H9 (cell line): Measurements from ENCODE around the gene GABRB2. TPM values are rescaled to one million over a fixed set of nuclear protein-coding genes. Genes with fewer than 3 reads are reported as not detected.

Source experiments
- DNase-seq: peaks from one replicate; pipeline ENCODE4 v3.0.0-alpha.2; 2017
- H2AFZ ChIP-seq: one replicate; pipeline ENCODE4 v1.6.1; 2013; ENCODE audit warnings: mild to moderate bottlenecking, low read length, control low read depth, moderate library complexity
- H2AK5ac ChIP-seq: 2 replicates; pipeline ENCODE4 v1.6.1; 2013; ENCODE audit warnings: low read length, control low read depth, mixed read lengths; ENCODE audit not compliant: insufficient read length
- H2BK120ac ChIP-seq: one replicate; pipeline ENCODE4 v1.6.1; 2013; ENCODE audit warnings: low read depth, mild to moderate bottlenecking, low read length, control low read depth, inconsistent platforms; ENCODE audit not compliant: poor library complexity, severe bottlenecking
- H2BK12ac ChIP-seq: 2 replicates; pipeline ENCODE4 v1.6.1; 2013; ENCODE audit warnings: low read length, control low read depth, mixed read lengths, low read depth; ENCODE audit not compliant: insufficient read length
- H2BK15ac ChIP-seq: 2 replicates; pipeline ENCODE4 v1.6.1; 2013; ENCODE audit warnings: low read depth, low read length, control low read depth
- H2BK20ac ChIP-seq: one replicate; pipeline ENCODE4 v1.6.1; 2013; ENCODE audit warnings: low read depth, mild to moderate bottlenecking, low read length, control low read depth, inconsistent platforms; ENCODE audit not compliant: poor library complexity, severe bottlenecking
- H2BK5ac ChIP-seq: 2 replicates; pipeline ENCODE4 v1.6.1; 2013; ENCODE audit warnings: low read length, control low read depth, mixed read lengths; ENCODE audit not compliant: insufficient read length
- H3K14ac ChIP-seq: 2 replicates; pipeline ENCODE4 v1.6.1; 2013; ENCODE audit warnings: low read length, control low read depth; ENCODE audit not compliant: insufficient read depth
- H3K18ac ChIP-seq: 2 replicates; pipeline ENCODE4 v1.6.1; 2013; ENCODE audit warnings: low read depth, mild to moderate bottlenecking, mixed read lengths, low read length, control low read depth; ENCODE audit not compliant: insufficient read length
- H3K23ac ChIP-seq: 2 replicates; pipeline ENCODE4 v1.6.1; 2013; ENCODE audit warnings: low read length, control low read depth, mixed read lengths, low read depth; ENCODE audit not compliant: insufficient read length
- H3K23me2 ChIP-seq: 2 replicates; pipeline ENCODE4 v1.6.1; 2013; ENCODE audit warnings: low read depth, mild to moderate bottlenecking, mixed read lengths, low read length, control low read depth; ENCODE audit not compliant: insufficient read length, poor library complexity, severe bottlenecking
- H3K27ac ChIP-seq: 2 replicates; pipeline ENCODE4 v1.5.1; 2013; ENCODE audit warnings: low read length, control low read depth, mixed read lengths, low read depth; ENCODE audit not compliant: insufficient read length
- H3K27me3 ChIP-seq: 2 replicates; pipeline ENCODE4 v1.6.1; 2013; ENCODE audit warnings: low read length, control low read depth, inconsistent platforms; ENCODE audit not compliant: insufficient read depth
- H3K4ac ChIP-seq: 2 replicates; pipeline ENCODE4 v1.6.1; 2013; ENCODE audit warnings: low read depth, mild to moderate bottlenecking, control low read depth, inconsistent platforms, low read length, moderate library complexity
- H3K4me1 ChIP-seq: 2 replicates; pipeline ENCODE4 v1.6.1; 2013; ENCODE audit warnings: low read length, control low read depth, inconsistent platforms; ENCODE audit not compliant: insufficient read depth
- H3K4me2 ChIP-seq: 2 replicates; pipeline ENCODE4 v1.6.1; 2013; ENCODE audit warnings: low read length, control low read depth, mixed read lengths; ENCODE audit not compliant: insufficient read length, insufficient read depth
- H3K56ac ChIP-seq: 2 replicates; pipeline ENCODE4 v1.6.1; 2013; ENCODE audit warnings: low read depth, mild to moderate bottlenecking, mixed read lengths, low read length, control low read depth; ENCODE audit not compliant: insufficient read length
- H3K79me1 ChIP-seq: 2 replicates; pipeline ENCODE4 v1.6.1; 2013; ENCODE audit warnings: low read depth, mild to moderate bottlenecking, moderate library complexity, low read length, control low read depth, inconsistent platforms; ENCODE audit not compliant: insufficient read depth, poor library complexity, severe bottlenecking
- H3K79me2 ChIP-seq: 2 replicates; pipeline ENCODE4 v1.6.1; 2013; ENCODE audit warnings: low read length, control low read depth, inconsistent platforms; ENCODE audit not compliant: insufficient read depth
- H3K9ac ChIP-seq: 2 replicates; pipeline ENCODE4 v1.6.1; 2013; ENCODE audit warnings: low read length, control low read depth, mixed read lengths; ENCODE audit not compliant: insufficient read length; ENCODE audit errors: extremely low read depth
- H3K9me3 ChIP-seq: one replicate; pipeline ENCODE4 v1.6.1; 2013; ENCODE audit warnings: low read depth, low read length, inconsistent platforms; ENCODE audit not compliant: control insufficient read depth
- H3T11ph ChIP-seq: one replicate; pipeline ENCODE4 v1.6.1; 2013; ENCODE audit warnings: mild to moderate bottlenecking, low read length, control low read depth, inconsistent platforms
- H4K20me1 ChIP-seq: one replicate; pipeline ENCODE4 v1.6.1; 2013; ENCODE audit not compliant: control insufficient read depth, insufficient read length, insufficient read depth
- H4K5ac ChIP-seq: 2 replicates; pipeline ENCODE4 v1.6.1; 2013; ENCODE audit warnings: low read depth, mild to moderate bottlenecking, mixed read lengths, low read length, control low read depth; ENCODE audit not compliant: insufficient read length
- H4K8ac ChIP-seq: replicated peaks from 2 replicates; pipeline ENCODE4 v1.6.1; 2013; ENCODE audit warnings: low read length, control low read depth, mixed read lengths, low read depth; ENCODE audit not compliant: insufficient read length
- H4K91ac ChIP-seq: 2 replicates; pipeline ENCODE4 v1.6.1; 2013; ENCODE audit warnings: low read depth, mild to moderate bottlenecking, moderate library complexity, mixed read lengths, low read length, control low read depth; ENCODE audit not compliant: insufficient read length
- H3K27ac Mint-ChIP-seq, 3 experiments: 2 replicates in 2 of 3; 3 replicates in 1 of 3; pipeline ENCODE4 v1.8.0; 2020 to 2021; ENCODE audit warnings: mixed read lengths in 3 of 3, mild to moderate bottlenecking in 1 of 3, moderate library complexity in 1 of 3
- H3K27me3 Mint-ChIP-seq: 2 replicates; pipeline ENCODE4 v1.8.0; 2021; ENCODE audit warnings: low read depth, mild to moderate bottlenecking, moderate library complexity, mixed read lengths
- H3K36me3 Mint-ChIP-seq, 3 experiments: 2 replicates in 2 of 3; 3 replicates in 1 of 3; pipeline ENCODE4 v1.8.0; 2020 to 2021; ENCODE audit warnings: low read depth in 3 of 3, mixed read lengths in 3 of 3; ENCODE audit not compliant: insufficient read depth in 1 of 3
- H3K4me1 Mint-ChIP-seq, 2 experiments: 2 replicates each; pipeline ENCODE4 v1.8.0; 2020; ENCODE audit warnings: mixed read lengths in 2 of 2
- H3K4me3 Mint-ChIP-seq, 2 experiments: 2 replicates in 1 of 2; 3 replicates in 1 of 2; pipeline ENCODE4 v1.8.0; 2020 to 2021; ENCODE audit warnings: mild to moderate bottlenecking in 2 of 2, mixed read lengths in 2 of 2, moderate library complexity in 1 of 2
- H3K9me3 Mint-ChIP-seq, 2 experiments: 2 replicates in 1 of 2; 3 replicates in 1 of 2; pipeline ENCODE4 v1.8.0; 2020; ENCODE audit warnings: mild to moderate bottlenecking in 2 of 2, mixed read lengths in 2 of 2, moderate library complexity in 1 of 2
- CTCF ChIP-seq: fragments of 200-600 bp; sonication (generic); conservative IDR thresholded peaks from 3 replicates; pipeline ENCODE4 v1.8.0; 2021; ENCODE audit warnings: antibody characterized with exemption, mild to moderate bottlenecking
- WGBS: extraction: QIAGEN DNeasy Blood & Tissue Kit; methylation state at CpG from one replicate; pipeline ENCODE4 v1.1.7; 2013; ENCODE audit warnings: missing lambda C conversion rate, low lambda C conversion rate, mixed read lengths; ENCODE audit not compliant: insufficient read length; ENCODE audit errors: extremely low coverage; 5-methylcytosine and 5-hydroxymethylcytosine counted together
- total RNA-seq: library from RNA; stranded (reverse); gene quantifications from 2 replicates; pipeline ENCODE4 v1.2.1, GENCODE V29; 2021

GABRB2 gene
- total RNA-seq, 1 experiment from 2014 or later, result 0.20 TPM

- Mint-ChIP-seq H3K27me3 (no peaks in the 10 kb centered on the region), H3K36me3 (no peaks in the 10 kb centered on the region; a peak in 1 of 7 replicates), H3K9me3 (no peaks in the 10 kb centered on the region), H3K4me1 (peaks cover 9 to 18% of the 10 kb centered on the region in 2 experiments), H3K4me3 (no peak overlapping the region), H3K27ac (peak overlapping the region in 1 of 3 experiments; percentile 38; a peak in 3 of 7 replicates)
- H2BK5ac ChIP-seq, result no peak overlapping the region
- no peak overlapping the region for H3K4ac ChIP-seq
- no peak; the same call in 2 of the 3 replicates for TF ChIP-seq CTCF
- no peak overlapping the region for H2AK5ac ChIP-seq
- H3K9ac ChIP-seq, result no peak overlapping the region
- H2AFZ ChIP-seq, result no peak overlapping the region
- no peak overlapping the region for H2BK120ac ChIP-seq
- no peak overlapping the region for H3K4me2 ChIP-seq
- H3K23me2 ChIP-seq, result no peaks in the 10 kb centered on the region
- H4K91ac ChIP-seq, result no peak overlapping the region
- H4K5ac ChIP-seq, result no peak overlapping the region
- H3K14ac ChIP-seq, result no peak overlapping the region
- no peak overlapping the region for H3K18ac ChIP-seq
- no peak overlapping the region for H2BK15ac ChIP-seq
- no peak overlapping the region for H3K23ac ChIP-seq
- no peak overlapping the region for H2BK12ac ChIP-seq
- no peaks in the 10 kb centered on the region for H3K79me2 ChIP-seq
- H3K79me1 ChIP-seq, result no peaks in the 10 kb centered on the region
- no CpG with 5 or more reads among the region's 3 CpGs for WGBS
- no peak overlapping the region for H2BK20ac ChIP-seq
- no peak overlapping the region for H3T11ph ChIP-seq
- H3K4me1 ChIP-seq, result no peaks in the 10 kb centered on the region
- H3K27ac ChIP-seq, result no peak overlapping the region
- no peaks in the 10 kb centered on the region for H3K27me3 ChIP-seq
- DNase-seq, result no peak
- no peaks in the 10 kb centered on the region for H3K9me3 ChIP-seq
- H4K8ac ChIP-seq, result no peak overlapping the region
- H3K56ac ChIP-seq, result no peak overlapping the region
- no peaks in the 10 kb centered on the region for H4K20me1 ChIP-seq
Measured at GRCh38 chr5:161333194-161333880, 213.2 kb downstream of the GABRB2 start.
